Adrenal gland (tissue), 12 donors: ENCODE data around the gene NR1H4. TPM values are rescaled to one million over a fixed set of nuclear protein-coding genes. Genes with fewer than 3 reads are reported as not detected.

Experiments
- DNase-seq, 7 donors: peaks; one replicate each; pipeline ENCODE4 v3.0.0-alpha.2; 2019 to 2020
- H3K27ac ChIP-seq, 5 donors: fragments of 200-600 bp; sonication (generic) in 4 of 5; 1 replicate in 3 of 5; 2 replicates in 2 of 5; pipeline versions ENCODE4 v1.5.1 to v1.8.0; 2016 to 2020; ENCODE audit warnings: mild to moderate bottlenecking in 1 of 5
- H3K27me3 ChIP-seq: fragments of 200-600 bp; 2 replicates; pipeline ENCODE4 v1.8.0; 2021
- H3K36me3 ChIP-seq, 2 donors: fragments of 200-600 bp; replicated peaks in 1 of 2; 1 replicate in 1 of 2; 2 replicates in 1 of 2; pipeline versions ENCODE4 v1.5.1 to v1.8.0; 2018 to 2022
- H3K4me1 ChIP-seq, 2 donors: fragments of 200-600 bp; replicated peaks in 1 of 2; 1 replicate in 1 of 2; 2 replicates in 1 of 2; pipeline versions ENCODE4 v1.5.1 to v1.8.0; 2018 to 2021
- H3K4me3 ChIP-seq, 4 donors: fragments of 200-600 bp; sonication (generic) in 3 of 4; one replicate each; pipeline ENCODE4 v1.5.1; 2016 to 2018
- H3K9me3 ChIP-seq, 3 donors: fragments of 200-600 bp; sonication (generic) in 1 of 3; replicated peaks in 1 of 3; 1 replicate in 2 of 3; 2 replicates in 1 of 3; pipeline versions ENCODE4 v1.5.1 to v1.8.0; 2016 to 2021
- CTCF ChIP-seq, 6 experiments: fragments of 450-650 bp in 4 of 6; fragments of 200-600 bp in 2 of 6; sonication (generic) in 1 of 6; IDR thresholded peaks; 1 replicate in 5 of 6; 2 replicates in 1 of 6; pipeline versions ENCODE4 v1.5.1 to v1.8.0; 2016 to 2021; ENCODE audit warnings: antibody characterized with exemption in 6 of 6, mild to moderate bottlenecking in 2 of 6, moderate library complexity in 1 of 6
- POLR2A ChIP-seq, 2 donors: fragments of 450-650 bp; IDR thresholded peaks; one replicate each; pipeline ENCODE4 v1.6.1; 2017; ENCODE audit warnings: antibody characterized with exemption in 2 of 2, mild to moderate bottlenecking in 2 of 2, moderate library complexity in 1 of 2
- WGBS, 4 donors: extraction: QIAGEN DNeasy Blood & Tissue Kit in 2 of 4; methylation state at CpG; one replicate each; pipeline versions ENCODE4 v1.1.5 to v1.1.7; 2013 to 2017; 5-methylcytosine and 5-hydroxymethylcytosine counted together
- intact Hi-C, 2 donors: fragments of 100-400 bp; cut with DNase I; formaldehyde crosslinking; loops; one replicate each; pipeline versions ENCODE4 v1.14.1 to v1.15.0; 2022 to 2023
- polyA plus RNA-seq, 3 donors: library from polyadenylated mRNA; stranded (reverse); fragments of 200-250 nt in 2 of 3; fragments of 350-450 nt in 1 of 3; fragmentation: Illumina TruSeq in 1 of 3; extraction: RNeasy Lipid Tissue Mini Kit (QIAGEN cat#74804) in 1 of 3; gene quantifications; one replicate each; pipeline ENCODE4 v1.2.3, GENCODE V29; 2013 to 2014
- total RNA-seq, 9 donors: library from RNA; depleted of rRNA in 4 of 9; stranded (reverse); fragments of >200 nt in 4 of 9; fragments of 120-200 nt in 1 of 9; fragmentation: NEBNext Ultra II Directional in 1 of 9; extraction: Animal tissue kit (Norgen Biotek cat#: 25700) in 1 of 9; gene quantifications; one replicate each; pipeline versions ENCODE4 v1.1.0 to v1.2.4, GENCODE V29; 2013 to 2023
- donor health status: healthy with polysubstance abuse.
- donor health status: Bipolar disorder and iron deficiency.
- donor health status: DM: yes; HTN: yes; CAD: no.
- donor health status: DM: no; HTN: no; CAD: no.
- donor health status: DM: no; HTN: no; CAD: no.
- donor health status: DM: yes; HTN: yes; CAD: no.

NR1H4 gene
- total and polyA plus RNA-seq, 12 donors = 17.2 to 66.9 (median 41.0) TPM

- intact Hi-C loops = no loop called here
- peaks cover 3 to 9% of the 10 kb centered on the region in 2 donors for H3K4me1 ChIP-seq
- H3K27me3 ChIP-seq = no peaks in the 10 kb centered on the region
- H3K9me3 ChIP-seq = peaks cover 0 to 4% (median 0%) of the 10 kb centered on the region in 3 donors
- no peak overlapping the region for H3K27ac ChIP-seq
- 38 to 56% (median 53%) methylated on average over 3 of the region's 3 CpGs for WGBS, 4 donors
- H3K4me3 ChIP-seq = no peak overlapping the region
- DNase-seq = no peak
- TF ChIP-seq CTCF (IDR thresholded peaks at IDR 0.05) (no peak), POLR2A (IDR thresholded peaks at IDR 0.05) (no peak)
- no peaks in the 10 kb centered on the region for H3K36me3 ChIP-seq
Measured at GRCh38 chr12:100447381-100447780, 26.3 kb upstream of the NR1H4 start.

- Histone ChIP-seq H3K9me3 (peaks cover 0 to 4% (median 0%) of the 10 kb centered on the region in 3 donors), H3K27ac (no peak overlapping the region), H3K36me3 (no peaks in the 10 kb centered on the region), H3K27me3 (no peaks in the 10 kb centered on the region), H3K4me1 (peaks cover 3 to 9% of the 10 kb centered on the region in 2 donors), H3K4me3 (no peak overlapping the region)
- intact Hi-C loops = no loop called here
- 26 to 36% (median 27%) methylated on average over 1 of the region's 1 CpG for WGBS, 4 donors
- TF ChIP-seq POLR2A (IDR thresholded peaks at IDR 0.05) = no peak
- no peak for TF ChIP-seq CTCF (IDR thresholded peaks at IDR 0.05)
- no peak for DNase-seq
Measured at GRCh38 chr12:100448656-100449055, 25.0 kb upstream of the NR1H4 start.

- intact Hi-C loops = no loop called here
- WGBS, 4 donors = 41 to 51% (median 45%) methylated on average over 3 of the region's 3 CpGs
- TF ChIP-seq POLR2A (IDR thresholded peaks at IDR 0.05) (no peak), CTCF (IDR thresholded peaks at IDR 0.05) (no peak)
- H3K27ac ChIP-seq = no peak overlapping the region
- no peaks in the 10 kb centered on the region for H3K27me3 ChIP-seq
- peak; percentile 22 to 57 (median 46) for DNase-seq
- no peak overlapping the region for H3K4me3 ChIP-seq
- H3K9me3 ChIP-seq = peaks cover 0 to 4% (median 0%) of the 10 kb centered on the region in 3 donors
- H3K36me3 ChIP-seq = no peaks in the 10 kb centered on the region
- peaks cover 3 to 9% of the 10 kb centered on the region in 2 donors for H3K4me1 ChIP-seq
Measured at GRCh38 chr12:100450735-100451134, 22.9 kb upstream of the NR1H4 start.

- H3K36me3 ChIP-seq = no peaks in the 10 kb centered on the region
- WGBS, 4 donors = 64 to 82% (median 70%) methylated on average over 3 of the region's 3 CpGs
- TF ChIP-seq CTCF (IDR thresholded peaks at IDR 0.05) = no peak
- TF ChIP-seq POLR2A (IDR thresholded peaks at IDR 0.05) = no peak
- H3K27ac ChIP-seq = no peak overlapping the region
- no peak for DNase-seq
- H3K4me1 ChIP-seq = no peaks in the 10 kb centered on the region
- peaks cover 0 to 4% (median 0%) of the 10 kb centered on the region in 3 donors for H3K9me3 ChIP-seq
- H3K4me3 ChIP-seq = no peak overlapping the region
- no peaks in the 10 kb centered on the region for H3K27me3 ChIP-seq
- intact Hi-C loops = no loop called here
Measured at GRCh38 chr12:100453951-100454350, 19.7 kb upstream of the NR1H4 start.
